Lung (tissue), 12 donors: ENCODE results near the gene CDH1. TPM values are rescaled to one million over a fixed set of nuclear protein-coding genes. Genes with fewer than 3 reads are reported as not detected.

Source experiments
- ATAC-seq: fragments of 200-7000 bp; cut with Tn5 transposase; one replicate; pipeline ENCODE4 v1.9.1; 2020; ENCODE audit warnings: moderate number of reproducible peaks; ENCODE audit not compliant: insufficient read depth, low FRiP score
- DNase-seq, 3 donors: peaks; one replicate each; pipeline ENCODE4 v3.0.0-alpha.2; 2013 to 2017
- H3K27ac ChIP-seq, 2 donors: one replicate each; pipeline ENCODE4 v1.5.1; 2013; ENCODE audit warnings: mild to moderate bottlenecking in 2 of 2, moderate library complexity in 2 of 2, control low read depth in 1 of 2, inconsistent platforms in 1 of 2, low read depth in 1 of 2, low read length in 1 of 2
- H3K27me3 ChIP-seq, 3 donors: one replicate each; pipeline ENCODE4 v1.5.1; 2013; ENCODE audit warnings: low read length in 2 of 3; ENCODE audit not compliant: control insufficient read depth in 3 of 3, insufficient read depth in 3 of 3
- H3K36me3 ChIP-seq, 4 donors: one replicate each; pipeline ENCODE4 v1.5.1; 2013; ENCODE audit warnings: low read length in 4 of 4, mild to moderate bottlenecking in 1 of 4, moderate library complexity in 1 of 4; ENCODE audit not compliant: control insufficient read depth in 4 of 4, insufficient read depth in 4 of 4
- H3K4me1 ChIP-seq, 5 donors: one replicate each; pipeline ENCODE4 v1.5.1; 2013; ENCODE audit warnings: low read length in 5 of 5, mild to moderate bottlenecking in 2 of 5, moderate library complexity in 1 of 5; ENCODE audit not compliant: control insufficient read depth in 5 of 5, insufficient read depth in 5 of 5
- H3K4me3 ChIP-seq: one replicate; pipeline ENCODE4 v1.5.1; 2013; ENCODE audit warnings: mild to moderate bottlenecking, control low read depth, moderate library complexity
- H3K9ac ChIP-seq, 2 donors: one replicate each; pipeline ENCODE4 v1.5.1; 2013; ENCODE audit warnings: low read length in 2 of 2, control low read depth in 1 of 2; ENCODE audit not compliant: insufficient read depth in 1 of 2
- H3K9me3 ChIP-seq, 4 donors: one replicate each; pipeline ENCODE4 v1.5.1; 2013; ENCODE audit warnings: low read length in 3 of 4, mild to moderate bottlenecking in 1 of 4, moderate library complexity in 1 of 4; ENCODE audit not compliant: control insufficient read depth in 4 of 4, insufficient read depth in 3 of 4
- CTCF ChIP-seq: IDR thresholded peaks from 2 replicates; pipeline ENCODE4 v1.5.1; 2012; ENCODE audit warnings: mild to moderate bottlenecking; ENCODE audit errors: control extremely low read depth, extremely low read depth
- WGBS, 2 donors: extraction: QIAGEN DNeasy Blood & Tissue Kit; methylation state at CpG; one replicate each; pipeline ENCODE4 v1.1.7; 2013; 5-methylcytosine and 5-hydroxymethylcytosine counted together
- polyA plus RNA-seq, 2 donors: library from polyadenylated mRNA; stranded (reverse); fragments of 200-250 nt; gene quantifications; one replicate each; pipeline ENCODE4 v1.2.1, GENCODE V29; 2013
- total RNA-seq, 2 donors: library from RNA; depleted of rRNA in 1 of 2; stranded (reverse); fragments of >200 nt in 1 of 2; gene quantifications; one replicate each; pipeline ENCODE4 v1.2.1, GENCODE V29; 2014 to 2021
- donor health status: control.
- donor health status: control.
- donor health status: Bipolar disorder and iron deficiency.
- donor health status: healthy.
- donor health status: DM: yes; HTN: yes; CAD: no.

Gene CDH1
- total and polyA plus RNA-seq, 4 donors: 33.2 to 227 (median 95.2) TPM

- no peak for TF ChIP-seq CTCF
- no peaks in the 10 kb centered on the region for H3K36me3 ChIP-seq
- ATAC-seq (no peak), DNase-seq (no peak)
- no peak overlapping the region for H3K27ac ChIP-seq
- no peaks in the 10 kb centered on the region for H3K9me3 ChIP-seq
- H3K4me3 ChIP-seq: no peak overlapping the region
- no peak overlapping the region for H3K9ac ChIP-seq
- WGBS, 2 donors: 84 to 88% methylated on average over 12 of the region's 12 CpGs
- no peaks in the 10 kb centered on the region for H3K4me1 ChIP-seq
- H3K27me3 ChIP-seq: no peaks in the 10 kb centered on the region
These were observed 14.7 kb upstream of the CDH1 start for GRCh38 chr16:68722119-68723024.

- ATAC-seq (no peak), DNase-seq (no peak)
- 56 to 72% methylated on average over 3 of the region's 3 CpGs for WGBS, 2 donors
- no peaks in the 10 kb centered on the region for H3K27me3 ChIP-seq
- H3K36me3 ChIP-seq: no peaks in the 10 kb centered on the region
- no peak overlapping the region for H3K4me3 ChIP-seq
- no peak for TF ChIP-seq CTCF
- no peaks in the 10 kb centered on the region for H3K4me1 ChIP-seq
- no peak overlapping the region for H3K27ac ChIP-seq
- H3K9ac ChIP-seq: no peak overlapping the region
- H3K9me3 ChIP-seq: no peaks in the 10 kb centered on the region
These were observed 12.3 kb upstream of the CDH1 start for GRCh38 chr16:68724797-68725196.

GRCh38 chr16:68728523-68728922 lies 8.6 kb upstream of the CDH1 start:
- Histone ChIP-seq H3K4me3 (no peak overlapping the region), H3K9me3 (no peaks in the 10 kb centered on the region), H3K4me1 (peaks cover 0 to 4% (median 0%) of the 10 kb centered on the region in 5 donors), H3K27me3 (peaks cover 0 to 2% (median 0%) of the 10 kb centered on the region in 3 donors), H3K36me3 (no peaks in the 10 kb centered on the region), H3K9ac (no peak overlapping the region), H3K27ac (no peak overlapping the region)
- TF ChIP-seq CTCF: no peak
- WGBS, 2 donors: 81 to 91% methylated on average over 4 of the region's 4 CpGs
- no peak for ATAC-seq
- no peak for DNase-seq
